MM.1S (cell line): Measurements from ENCODE around the gene ACSF3.
A peak's percentile ranks its signal among the peaks of the same experiment; 100 is the strongest.

ENCODE experiments used
- DNase-seq: peaks from one replicate; pipeline ENCODE4 v3.0.0-alpha.2; 2015
- H2AFZ ChIP-seq: fragments of 300-600 bp; sonication (generic); 2 replicates; pipeline ENCODE4 v1.6.0; 2016; ENCODE audit warnings: antibody characterized with exemption, low read length
- H3F3A ChIP-seq: fragments of 300-600 bp; sonication (generic); 2 replicates; pipeline ENCODE4 v1.6.1; 2016; ENCODE audit warnings: mild to moderate bottlenecking, antibody characterized with exemption, low read length, moderate library complexity, mixed read lengths; ENCODE audit not compliant: insufficient read depth
- H3K27ac ChIP-seq: fragments of 300-600 bp; sonication (generic); 2 replicates; pipeline ENCODE4 v1.5.1; 2016; ENCODE audit warnings: mild to moderate bottlenecking, low read length
- H3K27me3 ChIP-seq: fragments of 300-600 bp; sonication (generic); replicated peaks from 2 replicates; pipeline ENCODE4 v1.6.0; 2016; ENCODE audit warnings: low read length; ENCODE audit not compliant: insufficient read depth
- H3K36me3 ChIP-seq: fragments of 300-600 bp; sonication (generic); replicated peaks from 2 replicates; pipeline ENCODE4 v1.6.1; 2016; ENCODE audit warnings: mild to moderate bottlenecking, low read length, mixed read lengths; ENCODE audit not compliant: insufficient read depth
- H3K4me1 ChIP-seq: fragments of 300-600 bp; sonication (generic); 2 replicates; pipeline ENCODE4 v1.6.1; 2016; ENCODE audit warnings: low read length, mixed read lengths
- H3K4me2 ChIP-seq: fragments of 300-600 bp; sonication (generic); 2 replicates; pipeline ENCODE4 v1.6.0; 2016; ENCODE audit warnings: low read depth, low read length
- H3K4me3 ChIP-seq: fragments of 300-600 bp; sonication (generic); 2 replicates; pipeline ENCODE4 v1.5.1; 2016; ENCODE audit warnings: low read length, mixed read lengths
- H3K79me2 ChIP-seq: fragments of 300-600 bp; sonication (generic); 2 replicates; pipeline ENCODE4 v1.6.1; 2016; ENCODE audit warnings: mixed run types, low read length, mixed read lengths
- H3K9ac ChIP-seq: fragments of 300-600 bp; sonication (generic); 2 replicates; pipeline ENCODE4 v1.6.1; 2016; ENCODE audit warnings: low read length, mixed read lengths
- H3K9me2 ChIP-seq: fragments of 300-600 bp; sonication (generic); replicated peaks from 2 replicates; pipeline ENCODE4 v1.6.1; 2016; ENCODE audit warnings: mild to moderate bottlenecking, low read length, mixed read lengths; ENCODE audit not compliant: insufficient read depth
- H3K9me3 ChIP-seq: fragments of 300-600 bp; sonication (generic); replicated peaks from 2 replicates; pipeline ENCODE4 v1.6.1; 2016; ENCODE audit warnings: mild to moderate bottlenecking, low read length, mixed read lengths; ENCODE audit not compliant: insufficient read depth
- H4K20me1 ChIP-seq: fragments of 300-600 bp; sonication (generic); 2 replicates; pipeline ENCODE4 v1.6.1; 2016; ENCODE audit warnings: mild to moderate bottlenecking, low read length, moderate library complexity, mixed read lengths; ENCODE audit not compliant: insufficient read depth
- CTCF ChIP-seq: fragments of 300-600 bp; sonication (generic); IDR thresholded peaks from 2 replicates; pipeline ENCODE4 v1.5.1; 2016; ENCODE audit warnings: antibody characterized with exemption, low read length, mixed read lengths
- EZH2 ChIP-seq: fragments of 300-600 bp; sonication (generic); optimal IDR thresholded peaks from 2 replicates; pipeline ENCODE3; 2017; ENCODE audit warnings: low read depth, mild to moderate bottlenecking, antibody characterized with exemption, low read length, mixed read lengths
- EZH2phosphoT487 ChIP-seq: fragments of 300-600 bp; sonication (generic); IDR thresholded peaks from 2 replicates; pipeline ENCODE4 v1.6.1; 2018; ENCODE audit warnings: antibody characterized with exemption, low read length

ACSF3 gene

DNA sequence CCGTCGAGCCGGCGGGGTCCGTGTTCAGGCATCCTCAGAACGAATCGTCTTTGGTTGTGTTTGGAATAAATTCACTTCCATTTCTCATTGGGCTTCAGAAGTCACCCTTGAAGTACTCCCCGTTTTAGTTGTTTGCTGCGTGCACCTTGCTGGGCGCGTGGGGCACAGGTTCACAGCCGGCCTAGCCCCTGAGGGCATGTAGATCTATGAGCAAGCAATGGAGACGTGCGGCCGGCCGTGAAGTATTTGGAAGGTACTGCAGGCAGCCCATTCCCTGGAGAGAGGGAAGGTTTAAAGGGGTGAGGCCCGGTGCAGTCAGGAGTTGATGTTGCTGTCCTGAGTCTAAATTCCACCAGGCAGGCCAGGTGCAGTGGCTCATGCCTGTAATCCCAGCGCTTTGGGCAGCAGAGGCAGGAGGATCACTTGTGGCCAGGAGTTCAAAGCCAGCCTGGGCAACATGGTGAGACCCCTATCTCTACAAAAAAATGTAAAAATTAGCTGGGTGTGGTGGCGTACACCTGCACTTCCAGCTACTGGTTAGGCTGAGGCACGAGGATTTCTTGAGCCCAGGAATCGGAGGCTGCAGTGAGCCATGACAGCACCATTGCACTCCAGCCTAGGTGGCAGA lies 714 bp downstream of the ACSF3 start:
- Histone ChIP-seq H3K27ac (no peak overlapping the region), H3K79me2 (peaks cover 44% of the 10 kb centered on the region)

GRCh38 chr16:89094880-89095258 lies 1.2 kb downstream of the ACSF3 start:
- no peak overlapping the region for H2AFZ ChIP-seq
- DNase-seq: no peak
- H3K27me3 ChIP-seq: no peaks in the 10 kb centered on the region
- no peak for TF ChIP-seq CTCF
- no peak for TF ChIP-seq EZH2phosphoT487
- no peaks in the 10 kb centered on the region for H3F3A ChIP-seq
- peaks cover 44% of the 10 kb centered on the region for H3K79me2 ChIP-seq
- no peaks in the 10 kb centered on the region for H3K9me2 ChIP-seq
- H3K4me2 ChIP-seq: peak overlapping the region; percentile 50; the same call in 1 of the 2 replicates
- no peaks in the 10 kb centered on the region for H4K20me1 ChIP-seq
- H3K4me3 ChIP-seq: peak overlapping the region; percentile 77
- H3K9me3 ChIP-seq: no peaks in the 10 kb centered on the region
- peaks cover 14% of the 10 kb centered on the region; the same call in 1 of the 2 replicates for H3K4me1 ChIP-seq
- H3K9ac ChIP-seq: no peak overlapping the region
- H3K36me3 ChIP-seq: no peaks in the 10 kb centered on the region
- H3K27ac ChIP-seq: no peak overlapping the region

More for the DNA sequence above, 714 bp downstream of the ACSF3 start:
- Histone ChIP-seq H3K4me2 (peak overlapping the region; percentile 50; the same call in 1 of the 2 replicates), H4K20me1 (no peaks in the 10 kb centered on the region), H3K4me1 (peaks cover 14% of the 10 kb centered on the region; the same call in 1 of the 2 replicates), H3K27me3 (no peaks in the 10 kb centered on the region), H3K36me3 (no peaks in the 10 kb centered on the region), H3K9me3 (no peaks in the 10 kb centered on the region), H3K4me3 (peak overlapping the region; percentile 77), H3K9ac (peak overlapping the region; percentile 70), H3F3A (no peaks in the 10 kb centered on the region), H2AFZ (0 out of 2 replicates have a peak overlapping the region, but pooled peaks have one; percentile 27), H3K9me2 (no peaks in the 10 kb centered on the region)
- TF ChIP-seq CTCF: no peak
- no peak for TF ChIP-seq EZH2phosphoT487
- no peak for TF ChIP-seq EZH2
- no peak for DNase-seq

DNA sequence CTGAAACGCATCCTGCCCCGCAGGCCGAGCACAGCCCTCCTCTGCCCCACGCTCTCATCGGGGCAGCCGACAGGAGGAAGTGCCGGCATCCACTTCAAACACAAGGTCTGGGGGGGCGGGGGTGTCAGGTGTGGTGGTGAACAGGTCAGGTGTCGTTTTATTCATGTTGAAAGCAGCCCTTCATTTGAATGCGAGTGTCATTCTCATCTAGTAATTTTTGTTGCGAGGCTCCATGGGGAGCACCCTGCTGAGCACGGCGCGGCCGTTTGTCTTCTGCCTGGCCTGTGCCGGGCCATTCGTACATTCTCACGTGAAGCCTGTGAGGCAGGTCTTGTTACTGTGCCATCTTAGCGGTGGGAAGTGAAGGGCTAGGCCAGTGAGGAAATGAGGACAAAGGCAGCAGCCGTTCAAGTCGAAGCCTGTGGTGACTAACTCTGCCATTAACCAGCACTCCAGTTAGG lies 1.9 kb downstream of the ACSF3 start:
- no peak for TF ChIP-seq EZH2phosphoT487
- TF ChIP-seq CTCF: no peak
- no peak for TF ChIP-seq EZH2
- Histone ChIP-seq H3K9ac (no peak overlapping the region), H3K4me2 (no peak overlapping the region), H3F3A (no peaks in the 10 kb centered on the region), H3K4me3 (no peak overlapping the region), H3K27me3 (no peaks in the 10 kb centered on the region), H3K79me2 (peaks cover 49% of the 10 kb centered on the region), H3K4me1 (peaks cover 14% of the 10 kb centered on the region; the same call in 1 of the 2 replicates), H3K9me2 (no peaks in the 10 kb centered on the region), H4K20me1 (no peaks in the 10 kb centered on the region), H2AFZ (no peak overlapping the region), H3K36me3 (no peaks in the 10 kb centered on the region), H3K27ac (no peak overlapping the region), H3K9me3 (no peaks in the 10 kb centered on the region)
- no peak for DNase-seq
